ENCODE results near the gene NPRL2.

- no peak for TF ChIP-seq CTCF (IDR thresholded peaks at IDR 0.05; ENCODE audit: control extremely low read depth in 1 of 3, insufficient read depth in 1 of 3, low read depth in 1 of 3, low read length in 3 of 3)
- TF ChIP-seq HDAC6 (IDR thresholded peaks at IDR 0.05; ENCODE audit: low read depth, low read length), result no peak
Measured at GRCh38 chr3:50317300-50317699, 33.3 kb downstream of the NPRL2 start.

All from H1 (cell line).